Trophoblast cell (in vitro differentiated cells and primary cell): ENCODE results near the gene GOSR2. TPM values are rescaled to one million over a fixed set of nuclear protein-coding genes. Genes with fewer than 3 reads are reported as not detected.

Experiments used
- DNase-seq, 2 donors: peaks; one replicate each; pipeline ENCODE4 v3.0.0-alpha.2; 2016
- H2AFZ ChIP-seq: 2 replicates; pipeline ENCODE4 v1.6.1; 2013; ENCODE audit warnings: low read length, moderate library complexity, mild to moderate bottlenecking; ENCODE audit not compliant: insufficient read depth, poor library complexity
- H2AK5ac ChIP-seq: 2 replicates; pipeline ENCODE4 v1.6.1; 2013; ENCODE audit warnings: mild to moderate bottlenecking, low read length
- H2BK120ac ChIP-seq: 2 replicates; pipeline ENCODE4 v1.6.1; 2013; ENCODE audit warnings: low read length, mild to moderate bottlenecking, moderate library complexity; ENCODE audit not compliant: insufficient read depth, poor library complexity
- H2BK12ac ChIP-seq: 2 replicates; pipeline ENCODE4 v1.6.1; 2013; ENCODE audit warnings: mild to moderate bottlenecking, low read length, moderate library complexity
- H2BK5ac ChIP-seq: 2 replicates; pipeline ENCODE4 v1.6.1; 2013; ENCODE audit warnings: low read length, low read depth, moderate library complexity, mild to moderate bottlenecking; ENCODE audit not compliant: poor library complexity
- H3K14ac ChIP-seq: 2 replicates; pipeline ENCODE4 v1.6.1; 2013; ENCODE audit warnings: mild to moderate bottlenecking, low read length
- H3K18ac ChIP-seq: 2 replicates; pipeline ENCODE4 v1.6.1; 2013; ENCODE audit warnings: mild to moderate bottlenecking, low read length
- H3K23ac ChIP-seq: 2 replicates; pipeline ENCODE4 v1.6.1; 2013; ENCODE audit warnings: low read length
- H3K27ac ChIP-seq: 2 replicates; pipeline ENCODE4 v1.5.1; 2013; ENCODE audit warnings: low read depth, mild to moderate bottlenecking, inconsistent platforms, low read length, moderate library complexity
- H3K27me3 ChIP-seq: 2 replicates; pipeline ENCODE4 v1.6.1; 2013; ENCODE audit warnings: inconsistent platforms, mild to moderate bottlenecking, low read length, moderate library complexity; ENCODE audit not compliant: insufficient read depth
- H3K36me3 ChIP-seq, 2 experiments: 1 replicate in 1 of 2; 2 replicates in 1 of 2; pipeline ENCODE4 v1.6.1; 2013; ENCODE audit warnings: low read length in 2 of 2, mild to moderate bottlenecking in 2 of 2, moderate library complexity in 1 of 2; ENCODE audit not compliant: insufficient read depth in 2 of 2, control insufficient read depth in 1 of 2
- H3K4ac ChIP-seq: 2 replicates; pipeline ENCODE4 v1.6.1; 2013; ENCODE audit warnings: low read depth, mild to moderate bottlenecking, low read length, moderate library complexity
- H3K4me1 ChIP-seq, 2 experiments: 1 replicate in 1 of 2; 2 replicates in 1 of 2; pipeline ENCODE4 v1.6.1; 2013; ENCODE audit warnings: low read length in 2 of 2, mild to moderate bottlenecking in 2 of 2, moderate library complexity in 1 of 2; ENCODE audit not compliant: insufficient read depth in 2 of 2, control insufficient read depth in 1 of 2
- H3K4me2 ChIP-seq: 2 replicates; pipeline ENCODE4 v1.6.1; 2013; ENCODE audit warnings: inconsistent platforms, mild to moderate bottlenecking, low read length, moderate library complexity
- H3K4me3 ChIP-seq: 2 replicates; pipeline ENCODE4 v1.5.1; 2013; ENCODE audit warnings: mild to moderate bottlenecking, low read depth, low read length, inconsistent platforms
- H3K79me1 ChIP-seq: one replicate; pipeline ENCODE4 v1.6.1; 2013; ENCODE audit warnings: low read length
- H3K79me2 ChIP-seq: 2 replicates; pipeline ENCODE4 v1.6.1; 2013; ENCODE audit warnings: low read length, mild to moderate bottlenecking; ENCODE audit not compliant: control insufficient read depth, insufficient read depth, poor library complexity
- H3K9ac ChIP-seq: 2 replicates; pipeline ENCODE4 v1.6.1; 2013; ENCODE audit warnings: mild to moderate bottlenecking, low read length
- H3K9me3 ChIP-seq: 2 replicates; pipeline ENCODE4 v1.6.1; 2013; ENCODE audit warnings: low read depth, mild to moderate bottlenecking, control low read depth, inconsistent platforms, low read length; ENCODE audit not compliant: insufficient read depth
- H4K12ac ChIP-seq: 2 replicates; pipeline ENCODE4 v1.6.1; 2013; ENCODE audit warnings: low read depth, mild to moderate bottlenecking, low read length, moderate library complexity
- H4K8ac ChIP-seq: 2 replicates; pipeline ENCODE4 v1.6.1; 2013; ENCODE audit warnings: low read depth, mild to moderate bottlenecking, low read length, moderate library complexity
- H4K91ac ChIP-seq: one replicate; pipeline ENCODE4 v1.6.1; 2013; ENCODE audit warnings: low read depth, mild to moderate bottlenecking, low read length, moderate library complexity
- WGBS: extraction: QIAGEN DNeasy Blood & Tissue Kit; methylation state at CpG from one replicate; pipeline ENCODE4 v1.1.7; 2013; ENCODE audit warnings: missing lambda C conversion rate; ENCODE audit not compliant: insufficient read length, insufficient coverage; ENCODE audit errors: extremely low coverage; 5-methylcytosine and 5-hydroxymethylcytosine counted together
- polyA plus RNA-seq: library from polyadenylated mRNA; stranded (reverse); fragments of 200-250 nt; gene quantifications from 2 replicates; pipeline ENCODE4 v1.2.3, GENCODE V29; 2013

Gene GOSR2
- polyA plus RNA-seq = 54.2 and 56.7 TPM in 2 replicates

DNA sequence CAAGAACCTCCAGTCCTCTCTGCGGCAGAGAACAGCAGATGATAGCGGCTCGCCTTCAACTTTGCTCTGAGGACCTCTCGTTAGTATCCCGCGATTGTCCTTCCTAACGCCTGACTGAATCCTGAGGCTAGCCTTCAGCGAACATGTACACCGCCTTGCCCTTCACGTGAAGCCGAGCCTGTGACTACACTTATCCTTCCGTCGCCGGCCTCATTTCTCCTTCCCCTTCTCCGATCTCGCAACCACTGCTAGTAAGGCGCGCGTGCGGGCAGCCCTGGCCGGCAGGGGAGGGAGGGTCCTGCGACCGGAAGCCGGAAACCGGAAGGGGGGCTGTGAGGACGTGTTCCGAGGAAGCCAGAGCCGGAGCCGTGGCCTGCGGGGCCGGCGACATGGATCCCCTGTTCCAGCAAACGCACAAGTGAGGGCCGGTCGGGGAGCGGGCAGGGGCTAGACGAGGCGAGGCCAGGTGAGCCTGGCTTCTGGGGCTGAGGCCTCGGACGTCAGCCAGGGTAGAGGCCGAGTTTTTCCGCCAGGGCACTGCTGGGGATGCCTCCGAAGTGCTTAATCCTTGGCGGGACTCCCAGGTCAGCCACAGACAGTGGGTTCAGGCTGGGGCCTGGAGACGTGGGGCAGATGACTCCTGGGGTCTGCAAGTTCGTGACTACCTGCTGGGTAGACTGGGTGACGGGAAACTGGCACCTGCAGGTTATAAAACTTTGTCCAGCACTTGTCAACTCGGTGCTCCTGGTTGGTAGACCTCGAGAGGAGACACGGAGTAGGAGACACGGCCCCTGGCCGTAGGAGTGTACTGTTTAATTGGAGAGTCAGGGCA is at the start of gene GOSR2:
TSS of gene GOSR2 (plus strand) at position 357 of the 832 bp plus-strand sequence. CDS start at position 390, 33 bp downstream.
- peak within 1 kb of the TSS; percentile 93 for H2AK5ac ChIP-seq
- peak within 1 kb of the TSS; percentile 30 for H2BK12ac ChIP-seq
- peak within 1 kb of the TSS; percentile 99 for H3K4me3 ChIP-seq
- H3K27ac ChIP-seq = peak within 1 kb of the TSS; percentile 90
- H3K9ac ChIP-seq = peak within 1 kb of the TSS; percentile 98
- peak within 1 kb of the TSS; percentile 96 for H4K8ac ChIP-seq
- peak within 1 kb of the TSS; percentile 96 for H3K14ac ChIP-seq
- H3K27me3 ChIP-seq = no peaks in the 10 kb centered on the region
- H3K18ac ChIP-seq = peak within 1 kb of the TSS; percentile 98
- peak within 1 kb of the TSS; percentile 77 for H3K4me2 ChIP-seq
- peaks cover 17% of the 10 kb centered on the region for H3K79me1 ChIP-seq
- peaks cover 5 to 11% of the 10 kb centered on the region in 2 experiments for H3K4me1 ChIP-seq
- peaks cover 0 to 2% of the 10 kb centered on the region in 2 experiments for H3K36me3 ChIP-seq
- WGBS = no CpG with 5 or more reads among the region's 52 CpGs
- no peaks in the 10 kb centered on the region for H3K9me3 ChIP-seq
- peak; percentile 81 to 89 for DNase-seq
- H4K91ac ChIP-seq = peak within 1 kb of the TSS; percentile 94
- H2AFZ ChIP-seq = peak within 1 kb of the TSS; percentile 76
- no peak within 1 kb of the TSS for H3K23ac ChIP-seq
- peak within 1 kb of the TSS; percentile 75 for H2BK120ac ChIP-seq
- H3K4ac ChIP-seq = peak within 1 kb of the TSS; percentile 99
- H4K12ac ChIP-seq = peak within 1 kb of the TSS; percentile 96
- H3K79me2 ChIP-seq = peaks cover 12% of the 10 kb centered on the region
- H2BK5ac ChIP-seq = peak within 1 kb of the TSS; percentile 90

GRCh38 chr17:46873941-46874645 is 48.9 kb upstream of the GOSR2 start:
- Histone ChIP-seq H4K8ac (no peak overlapping the region), H3K9ac (no peak overlapping the region), H3K36me3 (peaks cover 39 to 43% of the 10 kb centered on the region in 2 experiments), H4K12ac (no peak overlapping the region), H2BK5ac (no peak overlapping the region), H3K18ac (no peak overlapping the region), H3K4me3 (no peak overlapping the region), H3K4me1 (peaks cover 0 to 5% of the 10 kb centered on the region in 2 experiments), H3K9me3 (peaks cover 6% of the 10 kb centered on the region), H4K91ac (no peak overlapping the region), H3K23ac (no peak overlapping the region), H2BK120ac (no peak overlapping the region), H3K27ac (no peak overlapping the region), H3K4ac (no peak overlapping the region), H2BK12ac (no peak overlapping the region), H3K79me2 (no peaks in the 10 kb centered on the region), H3K79me1 (no peaks in the 10 kb centered on the region), H2AK5ac (no peak overlapping the region), H2AFZ (no peak overlapping the region), H3K4me2 (no peak overlapping the region), H3K14ac (no peak overlapping the region), H3K27me3 (no peaks in the 10 kb centered on the region)
- DNase-seq = no peak
- WGBS = no CpG with 5 or more reads among the region's 7 CpGs

GRCh38 chr17:46874906-46875305 is 48.1 kb upstream of the GOSR2 start:
- Histone ChIP-seq H3K9ac (no peak overlapping the region), H3K4ac (no peak overlapping the region), H3K18ac (no peak overlapping the region), H2BK5ac (no peak overlapping the region), H3K27me3 (no peaks in the 10 kb centered on the region), H3K36me3 (peaks cover 39 to 47% of the 10 kb centered on the region in 2 experiments), H2AK5ac (no peak overlapping the region), H3K79me2 (no peaks in the 10 kb centered on the region), H2BK120ac (no peak overlapping the region), H3K79me1 (no peaks in the 10 kb centered on the region), H3K23ac (no peak overlapping the region), H3K4me1 (no peaks in the 10 kb centered on the region), H3K27ac (no peak overlapping the region), H4K91ac (no peak overlapping the region), H3K4me3 (no peak overlapping the region), H4K8ac (no peak overlapping the region), H3K9me3 (peaks cover 6% of the 10 kb centered on the region), H2AFZ (no peak overlapping the region), H3K4me2 (no peak overlapping the region), H3K14ac (no peak overlapping the region), H4K12ac (no peak overlapping the region), H2BK12ac (no peak overlapping the region)
- no CpG with 5 or more reads among the region's 16 CpGs for WGBS
- no peak for DNase-seq

GRCh38 chr17:46875849-46876352 is 47.1 kb upstream of the GOSR2 start:
- H2AFZ ChIP-seq = no peak overlapping the region
- H3K9me3 ChIP-seq = peaks cover 6% of the 10 kb centered on the region
- no peaks in the 10 kb centered on the region for H3K27me3 ChIP-seq
- H3K23ac ChIP-seq = no peak overlapping the region
- no peak overlapping the region for H2BK12ac ChIP-seq
- H4K91ac ChIP-seq = no peak overlapping the region
- no peak overlapping the region for H2BK120ac ChIP-seq
- H3K79me2 ChIP-seq = no peaks in the 10 kb centered on the region
- H3K36me3 ChIP-seq = peaks cover 41 to 47% of the 10 kb centered on the region in 2 experiments
- H3K14ac ChIP-seq = no peak overlapping the region
- H2AK5ac ChIP-seq = no peak overlapping the region
- H2BK5ac ChIP-seq = no peak overlapping the region
- WGBS = no CpG with 5 or more reads among the region's 13 CpGs
- no peak overlapping the region for H3K9ac ChIP-seq
- no peak overlapping the region for H4K8ac ChIP-seq
- H3K4ac ChIP-seq = no peak overlapping the region
- H3K79me1 ChIP-seq = no peaks in the 10 kb centered on the region
- DNase-seq = no peak
- H3K4me3 ChIP-seq = peak overlapping the region; percentile 28
- no peak overlapping the region for H3K4me2 ChIP-seq
- H3K18ac ChIP-seq = no peak overlapping the region
- H4K12ac ChIP-seq = no peak overlapping the region
- H3K4me1 ChIP-seq = no peaks in the 10 kb centered on the region
- H3K27ac ChIP-seq = no peak overlapping the region
